Right atrium auricular region (tissue), 2 donors: ENCODE data around the gene DCLRE1C. TPM values are rescaled to one million over a fixed set of nuclear protein-coding genes. Genes with fewer than 3 reads are reported as not detected.
"Not testable (repeated sequence)": the region's sequence is repeated elsewhere in the genome, so short reads cannot be mapped to it uniquely, and the experiment has no call there.

Source experiments
- DNase-seq: peaks from one replicate; pipeline ENCODE4 v3.0.0-alpha.2; 2019; ENCODE audit warnings: low spot score
- H3K27ac ChIP-seq, 2 donors: fragments of 200-600 bp; sonication (generic); 1 replicate in 1 of 2; 2 replicates in 1 of 2; pipeline ENCODE4 v1.5.1; 2016 to 2019
- H3K27me3 ChIP-seq, 2 donors: fragments of 200-600 bp; sonication (generic); one replicate each; pipeline versions ENCODE4 v1.5.1 to v1.6.0; 2017 to 2019
- H3K36me3 ChIP-seq: fragments of 200-600 bp; sonication (generic); one replicate; pipeline ENCODE4 v1.5.1; 2016
- H3K4me1 ChIP-seq, 2 donors: fragments of 200-600 bp; sonication (generic); one replicate each; pipeline versions ENCODE4 v1.5.1 to v1.6.0; 2017 to 2019
- H3K4me3 ChIP-seq, 2 donors: fragments of 200-600 bp; sonication (generic); 1 replicate in 1 of 2; 2 replicates in 1 of 2; pipeline ENCODE4 v1.5.1; 2017 to 2019; ENCODE audit warnings: mild to moderate bottlenecking in 1 of 2, moderate library complexity in 1 of 2
- H3K9me3 ChIP-seq, 2 donors: fragments of 200-600 bp; sonication (generic); one replicate each; pipeline ENCODE4 v1.5.1; 2019
- CTCF ChIP-seq, 2 donors: fragments of 200-600 bp; sonication (generic); IDR thresholded peaks; one replicate each; pipeline ENCODE4 v1.5.1; 2019; ENCODE audit warnings: antibody characterized with exemption in 2 of 2
- total RNA-seq, 2 donors: library from RNA; depleted of rRNA; stranded (reverse); fragments of >200 nt; gene quantifications; one replicate each; pipeline ENCODE4 v1.1.0, GENCODE V29; 2016

DCLRE1C gene
- total RNA-seq, 2 donors from 2014 or later = 2.9 to 4.1 TPM

GRCh38 chr10:14945108-14945507 lies 8.8 kb downstream of the DCLRE1C start:
- H3K4me3 ChIP-seq = no peak overlapping the region
- no peak for TF ChIP-seq CTCF (IDR thresholded peaks at IDR 0.05)
- H3K9me3 ChIP-seq = no peaks in the 10 kb centered on the region
- no peaks in the 10 kb centered on the region for H3K4me1 ChIP-seq
- H3K27me3 ChIP-seq = no peaks in the 10 kb centered on the region
- DNase-seq = no peak
- peaks cover 49% of the 10 kb centered on the region for H3K36me3 ChIP-seq
- H3K27ac ChIP-seq = no peak overlapping the region

- not testable (repeated sequence) for H3K27me3 ChIP-seq, DNase-seq, H3K27ac ChIP-seq, H3K4me1 ChIP-seq, H3K4me3 ChIP-seq, H3K9me3 ChIP-seq
- peaks cover 41% of the 10 kb centered on the region for H3K36me3 ChIP-seq
Observed at GRCh38 chr10:14942950-14943338, 11.0 kb downstream of the DCLRE1C start.

DNA sequence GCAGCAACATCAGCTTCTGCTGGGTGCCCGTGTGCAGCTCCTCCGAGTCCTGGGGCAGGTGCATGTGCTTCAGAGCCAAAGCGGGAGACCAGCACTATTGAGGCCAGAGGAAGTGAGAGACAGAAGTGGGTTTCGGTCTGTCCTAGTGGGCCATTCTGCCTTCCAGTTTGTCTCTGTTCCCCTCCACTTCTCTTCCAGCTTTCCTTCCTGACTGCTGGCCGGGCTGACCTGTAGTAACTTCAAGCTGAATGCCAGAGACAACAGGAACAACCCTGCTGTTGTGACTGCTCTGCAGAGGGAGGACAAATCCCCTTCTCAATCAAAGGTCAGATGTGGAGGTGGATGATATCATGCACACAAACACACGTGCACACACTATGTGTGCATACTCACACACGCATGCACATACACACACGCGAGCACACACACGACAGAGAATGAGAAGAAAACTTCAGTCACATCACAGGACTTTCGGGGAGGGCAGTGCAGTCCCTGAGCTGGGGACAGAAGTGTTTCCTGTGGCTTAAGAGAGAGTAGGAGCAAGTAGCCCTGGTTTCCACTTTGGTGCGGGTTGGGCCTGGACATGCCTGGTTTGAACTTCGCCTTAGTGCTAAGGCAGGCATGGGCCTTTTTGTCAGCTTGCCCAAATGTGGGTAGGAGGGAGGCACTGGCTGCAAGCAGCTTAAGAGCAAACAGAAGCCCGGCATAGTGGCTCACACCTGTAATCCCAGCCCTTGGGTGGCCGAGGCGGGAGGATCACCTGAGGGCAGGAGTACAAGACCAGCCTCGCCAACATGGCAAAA lies 11.5 kb downstream of the DCLRE1C start:
- H3K27ac ChIP-seq, H3K9me3 ChIP-seq, H3K4me1 ChIP-seq, H3K4me3 ChIP-seq, DNase-seq, H3K27me3 ChIP-seq: not testable (repeated sequence)
- peaks cover 36% of the 10 kb centered on the region for H3K36me3 ChIP-seq

DNA sequence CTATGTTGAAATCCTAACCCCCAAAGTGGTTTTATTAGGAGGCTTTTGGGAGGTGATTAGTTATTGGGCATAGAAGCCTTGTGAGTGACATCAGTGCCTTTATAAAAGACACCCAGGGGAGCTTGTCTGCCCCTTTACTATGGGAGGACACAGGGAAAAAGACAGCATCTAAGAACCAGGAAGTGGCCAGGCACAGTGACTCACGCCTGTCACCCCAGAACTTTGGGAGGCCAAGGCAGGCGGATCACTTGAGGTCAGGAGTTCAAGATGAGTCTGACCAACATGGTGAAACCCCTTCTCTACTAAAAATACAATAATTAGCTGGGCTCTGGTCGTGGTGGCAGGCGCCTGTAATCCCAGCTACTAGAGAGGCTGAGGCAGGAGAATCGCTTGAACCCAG lies 14.9 kb downstream of the DCLRE1C start:
- not testable (repeated sequence) for H3K4me1 ChIP-seq, H3K4me3 ChIP-seq, H3K27ac ChIP-seq, H3K9me3 ChIP-seq, H3K27me3 ChIP-seq
- DNase-seq = peak; percentile 58
- peaks cover 25% of the 10 kb centered on the region for H3K36me3 ChIP-seq

DNA sequence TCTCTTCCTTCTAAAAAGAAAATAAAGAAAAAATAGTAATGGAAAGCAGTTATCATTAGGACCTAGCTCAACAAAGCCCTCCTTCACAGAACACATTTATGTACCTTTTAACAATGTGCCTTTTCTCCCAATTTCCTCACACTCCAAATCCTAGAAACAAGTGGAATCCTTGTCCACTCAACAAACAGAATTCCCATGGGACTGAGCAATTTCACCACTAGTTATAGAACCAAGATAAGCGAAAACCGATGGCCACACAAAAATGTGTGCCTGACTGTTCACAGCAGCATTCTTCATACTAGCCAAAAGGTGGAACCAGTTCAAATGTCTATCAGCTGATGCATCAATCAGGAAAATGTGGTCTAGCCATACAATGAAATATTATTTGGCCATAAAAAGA lies 17.3 kb downstream of the DCLRE1C start:
- no peak overlapping the region for H3K4me3 ChIP-seq
- no peak overlapping the region for H3K27ac ChIP-seq
- no peak for DNase-seq
- H3K9me3 ChIP-seq = no peaks in the 10 kb centered on the region
- TF ChIP-seq CTCF (IDR thresholded peaks at IDR 0.05) = no peak
- no peaks in the 10 kb centered on the region for H3K27me3 ChIP-seq
- no peaks in the 10 kb centered on the region for H3K4me1 ChIP-seq
- H3K36me3 ChIP-seq = peaks cover 38% of the 10 kb centered on the region

GRCh38 chr10:14930610-14931009 lies 23.3 kb downstream of the DCLRE1C start:
- Histone ChIP-seq H3K36me3 (peaks cover 89% of the 10 kb centered on the region), H3K27me3 (no peaks in the 10 kb centered on the region), H3K9me3 (no peaks in the 10 kb centered on the region), H3K4me1 (no peaks in the 10 kb centered on the region), H3K4me3 (no peak overlapping the region), H3K27ac (no peak overlapping the region)
- no peak for TF ChIP-seq CTCF (IDR thresholded peaks at IDR 0.05)
- DNase-seq = no peak

- H3K4me3 ChIP-seq = no peak overlapping the region
- H3K9me3 ChIP-seq = no peaks in the 10 kb centered on the region
- TF ChIP-seq CTCF (IDR thresholded peaks at IDR 0.05) = no peak
- no peaks in the 10 kb centered on the region for H3K27me3 ChIP-seq
- no peaks in the 10 kb centered on the region for H3K4me1 ChIP-seq
- H3K27ac ChIP-seq = no peak overlapping the region
- H3K36me3 ChIP-seq = peaks cover 78% of the 10 kb centered on the region
- no peak for DNase-seq
Observed at GRCh38 chr10:14926722-14927416, 27.0 kb downstream of the DCLRE1C start.
